Fibroblast of villous mesenchyme (primary cell): Measurements from ENCODE around the gene PLEKHG7. TPM values are rescaled to one million over a fixed set of nuclear protein-coding genes. Genes with fewer than 3 reads are reported as not detected.

Experiments
- DNase-seq: peaks from one replicate; pipeline ENCODE4 v3.0.0-alpha.2; 2010; ENCODE audit warnings: low read depth
- H3K4me3 ChIP-seq: 2 replicates; pipeline ENCODE4 v1.5.1; 2011; ENCODE audit warnings: low read depth, mild to moderate bottlenecking, low read length
- total RNA-seq: library from RNA; depleted of rRNA; stranded (reverse); fragments of >200 nt; gene quantifications from 2 replicates; pipeline ENCODE4 v1.2.3, GENCODE V29; 2012
- TF ChIP-seq, protein P1 (sequence below): IDR thresholded peaks from 2 replicates; pipeline ENCODE4 v1.5.1; 2012; ENCODE audit warnings: low read depth, mild to moderate bottlenecking, low read length; ENCODE audit not compliant: insufficient read depth

Gene PLEKHG7
- total RNA-seq, 1 donor = not detected

DNA sequence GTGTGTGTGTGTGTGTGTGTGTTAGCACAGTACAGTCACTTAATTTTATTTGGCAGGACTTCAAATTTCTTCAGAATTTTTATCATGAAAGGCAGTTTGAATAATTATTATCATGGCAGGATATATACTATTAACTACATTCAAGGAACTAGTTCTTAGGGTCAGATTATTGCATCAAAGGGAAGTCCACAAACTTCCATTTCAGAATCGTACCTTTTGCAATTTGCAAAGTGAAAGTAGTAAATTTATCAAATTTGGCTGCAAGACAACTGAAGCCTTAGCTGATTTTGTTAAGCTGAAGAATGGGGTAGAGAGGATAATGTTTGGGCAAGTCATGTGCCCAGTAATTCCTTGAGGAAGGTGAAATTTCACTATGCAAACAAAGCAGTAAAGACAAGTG, 68.2 kb downstream of the PLEKHG7 start:
- DNase-seq = no peak
- no peak overlapping the region for H3K4me3 ChIP-seq
- TF ChIP-seq, protein P1, sequence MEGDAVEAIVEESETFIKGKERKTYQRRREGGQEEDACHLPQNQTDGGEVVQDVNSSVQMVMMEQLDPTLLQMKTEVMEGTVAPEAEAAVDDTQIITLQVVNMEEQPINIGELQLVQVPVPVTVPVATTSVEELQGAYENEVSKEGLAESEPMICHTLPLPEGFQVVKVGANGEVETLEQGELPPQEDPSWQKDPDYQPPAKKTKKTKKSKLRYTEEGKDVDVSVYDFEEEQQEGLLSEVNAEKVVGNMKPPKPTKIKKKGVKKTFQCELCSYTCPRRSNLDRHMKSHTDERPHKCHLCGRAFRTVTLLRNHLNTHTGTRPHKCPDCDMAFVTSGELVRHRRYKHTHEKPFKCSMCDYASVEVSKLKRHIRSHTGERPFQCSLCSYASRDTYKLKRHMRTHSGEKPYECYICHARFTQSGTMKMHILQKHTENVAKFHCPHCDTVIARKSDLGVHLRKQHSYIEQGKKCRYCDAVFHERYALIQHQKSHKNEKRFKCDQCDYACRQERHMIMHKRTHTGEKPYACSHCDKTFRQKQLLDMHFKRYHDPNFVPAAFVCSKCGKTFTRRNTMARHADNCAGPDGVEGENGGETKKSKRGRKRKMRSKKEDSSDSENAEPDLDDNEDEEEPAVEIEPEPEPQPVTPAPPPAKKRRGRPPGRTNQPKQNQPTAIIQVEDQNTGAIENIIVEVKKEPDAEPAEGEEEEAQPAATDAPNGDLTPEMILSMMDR = no peak

DNA sequence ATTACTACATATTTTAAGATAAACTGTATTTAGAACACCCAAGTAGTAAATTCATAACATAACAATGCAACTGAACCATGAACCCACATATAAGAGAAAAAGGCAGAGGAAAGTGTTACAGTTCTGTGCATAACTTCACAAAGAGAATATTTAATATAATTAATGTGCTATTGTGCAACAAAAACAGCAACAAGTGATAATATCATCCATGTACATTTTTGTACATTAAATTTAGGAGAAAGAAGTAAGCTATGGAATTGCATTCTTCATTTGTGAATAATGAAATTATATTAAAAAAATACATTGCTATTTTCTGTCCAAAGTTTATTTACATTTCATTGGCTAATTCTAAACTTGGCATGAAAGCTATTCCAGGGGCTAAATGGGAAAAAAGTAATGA, 72.6 kb downstream of the PLEKHG7 start:
- TF ChIP-seq, protein P1 = no peak
- no peak for DNase-seq
- no peak overlapping the region for H3K4me3 ChIP-seq

DNA sequence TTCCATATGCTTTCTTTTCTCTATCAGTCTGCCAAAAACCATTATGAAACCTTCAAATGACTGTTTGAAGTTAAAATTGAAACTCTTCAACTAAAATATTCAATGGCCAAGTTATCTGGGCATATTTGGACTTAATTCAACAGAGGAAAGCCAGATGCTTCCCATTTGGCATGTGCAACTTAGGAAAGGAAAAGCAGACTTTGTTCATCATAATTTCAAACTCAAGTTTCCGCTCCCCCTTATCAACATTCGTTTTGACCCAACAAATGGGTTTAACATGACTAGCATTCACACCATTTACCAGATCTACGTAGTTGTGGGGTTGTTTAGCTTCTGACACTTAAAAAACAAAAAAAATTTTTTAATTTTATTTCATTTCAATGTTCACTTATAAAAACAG, 75.7 kb downstream of the PLEKHG7 start:
- DNase-seq = no peak
- no peak overlapping the region for H3K4me3 ChIP-seq
- TF ChIP-seq, protein P1 = no peak

DNA sequence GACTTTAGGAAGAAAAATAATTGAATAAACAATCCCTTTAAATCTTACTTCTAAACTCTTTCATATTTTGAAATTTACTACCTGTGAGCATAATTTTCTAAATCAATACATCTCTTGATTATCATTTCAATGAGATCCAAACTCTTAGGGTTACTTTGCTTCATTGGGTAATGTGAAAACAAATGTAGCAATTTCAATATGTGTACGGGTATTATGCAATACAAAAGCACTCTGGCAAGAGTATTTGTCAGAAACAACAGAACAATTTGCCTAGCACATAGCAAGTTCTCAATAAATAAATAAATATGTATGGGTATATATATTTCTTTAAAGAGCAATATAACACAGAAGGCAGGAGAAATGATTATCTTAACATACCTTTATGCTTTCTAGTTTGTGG, 77.1 kb downstream of the PLEKHG7 start:
- DNase-seq = peak; percentile 61
- TF ChIP-seq, protein P1 = no peak
- H3K4me3 ChIP-seq = no peak overlapping the region

DNA sequence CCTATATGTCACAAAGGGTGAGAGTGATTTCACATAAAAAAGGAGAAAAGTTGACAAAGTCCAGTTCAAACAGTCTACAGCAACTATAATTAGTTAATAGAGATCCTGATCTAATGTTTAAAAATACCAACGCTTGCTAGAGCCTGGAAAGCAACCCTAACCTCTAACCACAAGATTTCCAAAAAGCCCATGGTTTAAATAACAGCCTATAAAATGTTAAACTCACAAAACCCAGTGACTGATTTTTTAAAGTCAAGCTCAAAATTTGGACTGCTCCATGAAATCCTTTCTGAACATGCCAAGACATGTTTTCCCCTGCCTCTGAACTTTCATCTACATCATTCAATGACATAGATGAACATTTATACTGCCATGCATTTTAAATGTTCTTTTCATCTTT, 81.6 kb downstream of the PLEKHG7 start:
- no peak overlapping the region for H3K4me3 ChIP-seq
- DNase-seq = peak; percentile 94
- TF ChIP-seq, protein P1 = no peak

DNA sequence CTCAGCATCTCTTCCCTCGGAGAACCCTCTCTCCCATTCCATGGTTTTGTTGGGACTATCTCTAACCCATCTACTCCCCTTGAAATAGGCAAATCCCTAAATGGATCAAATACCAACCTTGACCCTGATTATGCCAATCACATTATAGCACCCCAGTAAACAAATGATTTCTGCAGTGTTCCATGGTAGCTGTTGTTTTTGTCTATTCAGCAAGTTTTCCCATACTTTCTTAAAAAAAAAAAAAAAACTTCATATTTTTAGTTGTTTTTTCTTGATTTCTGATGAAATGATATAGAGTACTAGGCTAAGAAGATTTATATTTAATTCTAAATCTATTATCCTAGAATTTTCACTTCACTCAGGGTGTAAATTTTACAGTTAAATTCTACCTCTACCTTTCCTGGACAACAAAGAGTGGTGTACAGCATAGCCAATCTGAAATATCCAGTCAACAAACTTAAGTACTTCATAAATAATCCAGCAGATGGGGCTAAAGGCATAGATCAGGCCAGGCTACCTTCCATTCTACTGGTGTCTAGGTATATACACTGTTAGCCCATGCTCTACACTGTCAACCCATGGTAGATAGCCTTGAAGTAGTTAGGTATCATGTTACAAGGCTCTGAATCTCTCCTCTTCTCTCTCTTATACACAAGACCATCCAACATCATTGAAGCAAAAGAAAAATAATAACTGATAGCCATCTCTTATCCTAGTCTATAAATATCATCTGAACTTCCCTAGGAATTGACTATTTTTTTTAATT, 82.2 kb downstream of the PLEKHG7 start:
- H3K4me3 ChIP-seq = no peak overlapping the region
- TF ChIP-seq, protein P1 = peak; percentile 60
- DNase-seq = peak; percentile 87

DNA sequence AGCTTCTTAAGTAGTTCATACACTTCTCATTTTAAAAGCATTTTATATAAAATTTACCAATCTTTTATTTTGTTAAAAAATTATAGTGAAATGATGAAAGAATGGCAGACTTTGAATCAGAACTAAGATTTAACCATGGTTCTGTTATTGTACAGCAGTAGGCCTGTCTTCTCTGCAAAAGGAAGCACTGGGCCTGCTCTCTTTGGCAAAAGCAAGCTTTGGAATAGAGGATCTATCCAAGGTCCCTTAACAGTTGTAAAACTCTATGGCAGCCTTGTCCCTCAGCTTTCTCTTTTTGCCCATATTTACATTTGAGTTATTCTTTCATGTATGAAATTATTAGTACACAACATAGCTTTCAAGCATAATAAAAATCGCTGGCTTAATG, 82.8 kb downstream of the PLEKHG7 start:
- H3K4me3 ChIP-seq = no peak overlapping the region
- TF ChIP-seq, protein P1 = no peak
- no peak for DNase-seq
